Activated CD4-positive, alpha-beta T cell treated with anti-CD3 and anti-CD28 coated beads, Interleukin-10, Interleukin-2, amounts not matched to agents 100 ng/mL and 50 ng/mL, durations not matched to agents 16 hours and 8 hours (primary cell): ENCODE measurements around the gene SLC26A8.
A peak's percentile ranks its signal among the peaks of the same experiment; 100 is the strongest.
"Not testable (repeated sequence)": the region's sequence is repeated elsewhere in the genome, so short reads cannot be mapped to it uniquely, and the experiment has no call there.

Experiments
- DNase-seq: peaks from one replicate; pipeline ENCODE4 v3.0.0-alpha.2; 2020

The SLC26A8 gene

GRCh38 chr6:35984701-35985100, 39.7 kb downstream of the SLC26A8 start:
- no peak for DNase-seq

- DNase-seq, result no peak
These were observed 43.3 kb downstream of the SLC26A8 start for GRCh38 chr6:35980991-35981645.

- not testable (repeated sequence) for DNase-seq
These were observed 44.3 kb downstream of the SLC26A8 start for GRCh38 chr6:35980126-35980525.

GRCh38 chr6:35977308-35977707, 47.1 kb downstream of the SLC26A8 start:
- DNase-seq, result no peak

- DNase-seq, result peak; percentile 88
These were observed 50.7 kb downstream of the SLC26A8 start for GRCh38 chr6:35973670-35974222.

- no peak for DNase-seq
These were observed 51.7 kb downstream of the SLC26A8 start for GRCh38 chr6:35972471-35973367.

GRCh38 chr6:35970181-35970580, 54.3 kb downstream of the SLC26A8 start:
- no peak for DNase-seq

- no peak for DNase-seq
These were observed 54.8 kb downstream of the SLC26A8 start for GRCh38 chr6:35969646-35970045.

GRCh38 chr6:35968821-35969220, 55.6 kb downstream of the SLC26A8 start:
- DNase-seq, result no peak

GRCh38 chr6:35967076-35967774, 57.2 kb downstream of the SLC26A8 start:
- no peak for DNase-seq

- no peak for DNase-seq
These were observed 61.5 kb downstream of the SLC26A8 start for GRCh38 chr6:35962779-35963560.

GRCh38 chr6:35960187-35960586, 64.3 kb downstream of the SLC26A8 start:
- DNase-seq, result no peak

GRCh38 chr6:35955970-35956369, 68.5 kb downstream of the SLC26A8 start:
- DNase-seq, result no peak

- no peak for DNase-seq
These were observed 68.9 kb downstream of the SLC26A8 start for GRCh38 chr6:35955521-35955920.

GRCh38 chr6:35955071-35955470, 69.4 kb downstream of the SLC26A8 start:
- DNase-seq, result no peak

- DNase-seq, result no peak
These were observed 70.1 kb downstream of the SLC26A8 start for GRCh38 chr6:35954333-35954732.

GRCh38 chr6:35948725-35949124, 75.7 kb downstream of the SLC26A8 start:
- DNase-seq, result peak; percentile 21

GRCh38 chr6:35945650-35946025, 78.8 kb downstream of the SLC26A8 start:
- no peak for DNase-seq

- DNase-seq, result no peak
These were observed 81.1 kb downstream of the SLC26A8 start for GRCh38 chr6:35943390-35943789.

GRCh38 chr6:35942355-35942754, 82.1 kb downstream of the SLC26A8 start:
- DNase-seq, result no peak

GRCh38 chr6:35941170-35941569, 83.3 kb downstream of the SLC26A8 start:
- DNase-seq, result not testable (repeated sequence)

GRCh38 chr6:35940014-35940413, 84.4 kb downstream of the SLC26A8 start:
- not testable (repeated sequence) for DNase-seq
